ENCODE measurements around the gene ZNF549. TPM values are rescaled to one million over a fixed set of nuclear protein-coding genes. Genes with fewer than 3 reads are reported as not detected.

Gene ZNF549
- total and polyA plus RNA-seq, 2 of the 13 experiments (the other 11 are each of a cell fraction or from before 2014, with no cell fraction given) = 2.8 to 6.4 TPM

- TF ChIP-seq PAXIP1 (CRISPR knock-in tag; conservative IDR thresholded peaks at IDR 0.05) (no peak), WIZ (CRISPR knock-in tag; IDR thresholded peaks at IDR 0.05) (no peak), RXRA (CRISPR knock-in tag; IDR thresholded peaks at IDR 0.05) (0 out of 2 replicates have a peak, but pooled peaks have one; percentile 34), ZBTB42 (CRISPR knock-in tag; IDR thresholded peaks at IDR 0.05) (no peak), MXI1 (IDR thresholded peaks at IDR 0.05; ENCODE audit: borderline replicate concordance, low read depth, low read length) (peak; percentile 68; the same call in 1 of the 3 replicates), SMAD1 (CRISPR knock-in tag; IDR thresholded peaks at IDR 0.05; ENCODE audit: borderline replicate concordance, low read depth) (peak; percentile 63; the same call in 1 of the 2 replicates), KMT2B (CRISPR knock-in tag; IDR thresholded peaks at IDR 0.05) (peak; percentile 90; the same call in 1 of the 2 replicates), CREB3 (CRISPR knock-in tag; IDR thresholded peaks at IDR 0.05) (no peak), ZNF678 (CRISPR knock-in tag; IDR thresholded peaks at IDR 0.05) (0 out of 2 replicates have a peak, but pooled peaks have one; percentile 66), RXRB (CRISPR knock-in tag; IDR thresholded peaks at IDR 0.05; ENCODE audit: borderline replicate concordance) (0 out of 2 replicates have a peak, but pooled peaks have one; percentile 40), CBFB (CRISPR knock-in tag; IDR thresholded peaks at IDR 0.05) (no peak), ZBTB44 (CRISPR knock-in tag; IDR thresholded peaks at IDR 0.05) (no peak), NFKB2 (CRISPR knock-in tag; IDR thresholded peaks at IDR 0.05; ENCODE audit: borderline replicate concordance) (peak; percentile 61; the same call in 1 of the 2 replicates), PRPF4 (IDR thresholded peaks at IDR 0.05; ENCODE audit: low read depth, low read length, poor library complexity, severe bottlenecking) (no peak), RBFOX2 (IDR thresholded peaks at IDR 0.05; ENCODE audit: low read depth, low read length) (peak; percentile 81), POGZ (CRISPR knock-in tag; IDR thresholded peaks at IDR 0.05) (no peak), HOXA3 (CRISPR knock-in tag; IDR thresholded peaks at IDR 0.05) (peak; percentile 72), HNRNPL (IDR thresholded peaks at IDR 0.05; ENCODE audit: low read depth, low read length) (no peak), ZNF143 (CRISPR knock-in tag; IDR thresholded peaks at IDR 0.05) (peak; percentile 97), NFIC (IDR thresholded peaks at IDR 0.05; ENCODE audit: low read length) (no peak), SMARCE1 (IDR thresholded peaks at IDR 0.05; ENCODE audit: borderline replicate concordance) (no peak), CTCF (CRISPR knock-in tag; IDR thresholded peaks at IDR 0.05) (peak; percentile 80), ZSCAN20 (CRISPR knock-in tag; IDR thresholded peaks at IDR 0.05; ENCODE audit: borderline replicate concordance) (no peak)
These were observed 51.5 kb downstream of the ZNF549 start, which contains the start of gene ZNF416 (continued) for GRCh38 chr19:57578487-57579205.

Data from HepG2 (cell line).